SKM-1 treated with dmso at 0.1 percent for 144 hours (cell line): ENCODE measurements around the gene PACRG.
A peak's percentile ranks its signal among the peaks of the same experiment; 100 is the strongest.

ENCODE experiments used
- DNase-seq: peaks from one replicate; lab custom pipeline; 2025; ENCODE audit not compliant: unreplicated experiment; lab: John Stamatoyannopoulos, UW

The PACRG gene

GRCh38 chr6:163166507-163166906, 438.7 kb downstream of the PACRG start:
- DNase-seq, result no peak

GRCh38 chr6:163169521-163169920, 441.7 kb downstream of the PACRG start:
- no peak for DNase-seq

- DNase-seq, result peak; percentile 36
Measured at GRCh38 chr6:163170294-163170883, 442.6 kb downstream of the PACRG start.

GRCh38 chr6:163173741-163174140, 446.0 kb downstream of the PACRG start:
- no peak for DNase-seq

- DNase-seq, result no peak
Measured at GRCh38 chr6:163175301-163175700, 447.5 kb downstream of the PACRG start.

GRCh38 chr6:163176097-163176496, 448.3 kb downstream of the PACRG start:
- no peak for DNase-seq

- no peak for DNase-seq
Measured at GRCh38 chr6:163177007-163177406, 449.2 kb downstream of the PACRG start.

- DNase-seq, result no peak
Measured at GRCh38 chr6:163177892-163178420, 450.2 kb downstream of the PACRG start.

GRCh38 chr6:163179061-163179460, 451.3 kb downstream of the PACRG start:
- DNase-seq, result no peak

- no peak for DNase-seq
Measured at GRCh38 chr6:163179721-163180120, 451.9 kb downstream of the PACRG start.

- DNase-seq, result peak; percentile 80
Measured at GRCh38 chr6:163180874-163181541, 453.2 kb downstream of the PACRG start.

- DNase-seq, result no peak
Measured at GRCh38 chr6:163181666-163182180, 453.9 kb downstream of the PACRG start.

- DNase-seq, result no peak
Measured at GRCh38 chr6:163182696-163183095, 454.9 kb downstream of the PACRG start.

GRCh38 chr6:163183806-163184205, 456.0 kb downstream of the PACRG start:
- no peak for DNase-seq

GRCh38 chr6:163185744-163186143, 458.0 kb downstream of the PACRG start:
- no peak for DNase-seq

- no peak for DNase-seq
Measured at GRCh38 chr6:163186527-163186926, 458.8 kb downstream of the PACRG start.

GRCh38 chr6:163187201-163187600, 459.4 kb downstream of the PACRG start:
- DNase-seq, result no peak

GRCh38 chr6:163187606-163188005, 459.8 kb downstream of the PACRG start:
- DNase-seq, result no peak

GRCh38 chr6:163188746-163189145, 461.0 kb downstream of the PACRG start:
- DNase-seq, result no peak

- DNase-seq, result no peak
Measured at GRCh38 chr6:163189609-163190008, 461.8 kb downstream of the PACRG start.

- no peak for DNase-seq
Measured at GRCh38 chr6:163190786-163191185, 463.0 kb downstream of the PACRG start.
